Smooth muscle cell (in vitro differentiated cells): ENCODE data around the gene CSHL1. TPM values are rescaled to one million over a fixed set of nuclear protein-coding genes. Genes with fewer than 3 reads are reported as not detected.

Experiments
- DNase-seq: peaks from one replicate; lab custom pipeline; 2025; ENCODE audit not compliant: unreplicated experiment; lab: John Stamatoyannopoulos, UW
- H2AFZ ChIP-seq: fragments of 200-600 bp; sonication (generic); 2 replicates; pipeline ENCODE4 v1.6.0; 2016; ENCODE audit warnings: antibody characterized with exemption, low read depth, mild to moderate bottlenecking
- H3F3A ChIP-seq: fragments of 200-600 bp; sonication (generic); 2 replicates; pipeline ENCODE4 v1.6.0; 2017; ENCODE audit warnings: antibody characterized with exemption, low read depth
- H3K27ac ChIP-seq: fragments of 200-600 bp; sonication (generic); 2 replicates; pipeline ENCODE4 v1.5.1; 2016; ENCODE audit warnings: low read depth, mild to moderate bottlenecking
- H3K27me3 ChIP-seq: fragments of 200-600 bp; sonication (generic); 2 replicates; pipeline ENCODE4 v1.6.1; 2016; ENCODE audit warnings: low read depth, mild to moderate bottlenecking
- H3K36me3 ChIP-seq: fragments of 200-600 bp; sonication (generic); 2 replicates; pipeline ENCODE4 v1.5.1; 2016; ENCODE audit warnings: low read depth
- H3K4me1 ChIP-seq: fragments of 200-600 bp; sonication (generic); 2 replicates; pipeline ENCODE4 v1.5.1; 2016; ENCODE audit warnings: low read depth
- H3K4me2 ChIP-seq: fragments of 200-600 bp; sonication (generic); 2 replicates; pipeline ENCODE4 v1.6.0; 2016; ENCODE audit warnings: mild to moderate bottlenecking
- H3K4me3 ChIP-seq: fragments of 200-600 bp; sonication (generic); 2 replicates; pipeline ENCODE4 v1.5.1; 2016; ENCODE audit warnings: mild to moderate bottlenecking
- H3K79me2 ChIP-seq: fragments of 200-600 bp; sonication (generic); 2 replicates; pipeline ENCODE4 v1.6.0; 2016; ENCODE audit warnings: low read depth, mild to moderate bottlenecking
- H3K9ac ChIP-seq: fragments of 200-600 bp; sonication (generic); 2 replicates; pipeline ENCODE4 v1.6.0; 2016; ENCODE audit warnings: low read depth
- H3K9me3 ChIP-seq: fragments of 200-600 bp; sonication (generic); replicated peaks from 2 replicates; pipeline ENCODE4 v1.5.1; 2016; ENCODE audit warnings: low read depth
- H4K20me1 ChIP-seq: fragments of 200-600 bp; sonication (generic); 2 replicates; pipeline ENCODE4 v1.6.0; 2016; ENCODE audit warnings: low read depth
- WGBS: methylation state at CpG from one replicate; pipeline ENCODE4 v1.1.7; 2016; ENCODE audit warnings: low lambda C conversion rate; 5-methylcytosine and 5-hydroxymethylcytosine counted together
- polyA plus RNA-seq: library from polyadenylated mRNA; unstranded; fragments of >200 nt; fragmentation: Nextera tagmentation; extraction: Ambion mirVana; gene quantifications from 2 replicates; pipeline ENCODE4 v1.2.1, GENCODE V29; 2016
- total RNA-seq: library from RNA; depleted of rRNA; stranded (reverse); fragments of >200 nt; gene quantifications from 2 replicates; pipeline ENCODE4 v1.2.3, GENCODE V29; 2014
- TF ChIP-seq, protein P1 (sequence below): fragments of 200-600 bp; sonication (generic); IDR thresholded peaks from 2 replicates; pipeline ENCODE4 v1.5.1; 2017; ENCODE audit warnings: borderline replicate concordance, mild to moderate bottlenecking, antibody characterized with exemption; ENCODE audit not compliant: insufficient read depth, poor library complexity, severe bottlenecking

CSHL1 gene
- total and polyA plus RNA-seq, 2 experiments from 2014 or later = not detected

DNA sequence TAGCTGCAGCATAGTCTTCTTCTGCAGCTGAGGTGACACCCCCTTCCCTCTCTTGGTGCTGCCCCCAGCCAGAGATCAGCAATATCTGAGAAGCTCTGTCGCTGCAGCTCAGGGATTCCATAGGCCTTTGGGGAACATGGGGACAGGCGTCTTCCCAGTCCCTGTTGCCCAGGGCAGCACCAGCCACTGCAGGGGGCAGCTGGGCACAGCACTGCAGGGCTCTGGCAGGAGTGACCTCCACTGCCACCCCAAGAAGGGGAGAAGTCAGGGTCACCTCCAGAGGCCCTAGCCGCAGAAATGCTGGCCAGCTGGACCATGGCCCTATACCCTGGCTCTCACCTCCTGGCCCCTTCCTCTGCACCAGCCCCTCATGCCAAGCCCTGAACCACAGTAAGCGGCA, 44.7 kb upstream of the CSHL1 start:
- H3K27me3 ChIP-seq = no peaks in the 10 kb centered on the region
- no peak for DNase-seq
- H3K9ac ChIP-seq = no peak overlapping the region
- H3K79me2 ChIP-seq = no peaks in the 10 kb centered on the region
- no peak overlapping the region for H3K4me3 ChIP-seq
- no peak overlapping the region for H3K4me2 ChIP-seq
- WGBS = 87% methylated on average over 4 of the region's 4 CpGs
- H3K9me3 ChIP-seq = no peaks in the 10 kb centered on the region
- H3K27ac ChIP-seq = no peak overlapping the region
- no peaks in the 10 kb centered on the region for H3K4me1 ChIP-seq
- H2AFZ ChIP-seq = no peak overlapping the region
- H3K36me3 ChIP-seq = no peaks in the 10 kb centered on the region
- H3F3A ChIP-seq = no peaks in the 10 kb centered on the region
- H4K20me1 ChIP-seq = no peaks in the 10 kb centered on the region
- TF ChIP-seq, protein P1, sequence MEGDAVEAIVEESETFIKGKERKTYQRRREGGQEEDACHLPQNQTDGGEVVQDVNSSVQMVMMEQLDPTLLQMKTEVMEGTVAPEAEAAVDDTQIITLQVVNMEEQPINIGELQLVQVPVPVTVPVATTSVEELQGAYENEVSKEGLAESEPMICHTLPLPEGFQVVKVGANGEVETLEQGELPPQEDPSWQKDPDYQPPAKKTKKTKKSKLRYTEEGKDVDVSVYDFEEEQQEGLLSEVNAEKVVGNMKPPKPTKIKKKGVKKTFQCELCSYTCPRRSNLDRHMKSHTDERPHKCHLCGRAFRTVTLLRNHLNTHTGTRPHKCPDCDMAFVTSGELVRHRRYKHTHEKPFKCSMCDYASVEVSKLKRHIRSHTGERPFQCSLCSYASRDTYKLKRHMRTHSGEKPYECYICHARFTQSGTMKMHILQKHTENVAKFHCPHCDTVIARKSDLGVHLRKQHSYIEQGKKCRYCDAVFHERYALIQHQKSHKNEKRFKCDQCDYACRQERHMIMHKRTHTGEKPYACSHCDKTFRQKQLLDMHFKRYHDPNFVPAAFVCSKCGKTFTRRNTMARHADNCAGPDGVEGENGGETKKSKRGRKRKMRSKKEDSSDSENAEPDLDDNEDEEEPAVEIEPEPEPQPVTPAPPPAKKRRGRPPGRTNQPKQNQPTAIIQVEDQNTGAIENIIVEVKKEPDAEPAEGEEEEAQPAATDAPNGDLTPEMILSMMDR = no peak

DNA sequence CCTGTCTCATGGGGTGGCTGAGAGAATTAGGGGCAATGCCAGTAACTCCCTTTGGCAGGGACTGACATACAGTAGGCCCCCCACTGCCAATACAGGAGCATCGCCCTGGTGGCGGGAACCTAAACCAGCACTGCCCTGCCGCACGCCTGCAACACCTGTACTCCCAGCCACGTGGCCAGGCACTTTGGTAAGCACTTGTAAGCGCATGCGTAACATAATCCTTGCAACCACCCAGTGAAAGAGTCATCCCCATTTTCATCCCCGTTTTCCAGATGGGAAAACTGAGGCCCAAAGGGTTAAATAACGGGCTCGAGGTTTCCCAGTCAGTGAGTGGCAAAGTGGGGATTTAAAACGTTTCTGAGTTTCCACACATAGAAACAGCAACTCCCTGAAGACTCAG, 44.2 kb upstream of the CSHL1 start:
- Histone ChIP-seq H3K4me1 (no peaks in the 10 kb centered on the region), H3K4me3 (no peak overlapping the region), H3K9me3 (no peaks in the 10 kb centered on the region), H2AFZ (no peak overlapping the region), H3K27ac (no peak overlapping the region), H3K4me2 (no peak overlapping the region), H3K36me3 (no peaks in the 10 kb centered on the region), H3K27me3 (no peaks in the 10 kb centered on the region), H3K79me2 (no peaks in the 10 kb centered on the region), H3F3A (no peaks in the 10 kb centered on the region), H3K9ac (no peak overlapping the region), H4K20me1 (no peaks in the 10 kb centered on the region)
- 86% methylated on average over 11 of the region's 11 CpGs for WGBS
- TF ChIP-seq, protein P1 = no peak
- no peak for DNase-seq

DNA sequence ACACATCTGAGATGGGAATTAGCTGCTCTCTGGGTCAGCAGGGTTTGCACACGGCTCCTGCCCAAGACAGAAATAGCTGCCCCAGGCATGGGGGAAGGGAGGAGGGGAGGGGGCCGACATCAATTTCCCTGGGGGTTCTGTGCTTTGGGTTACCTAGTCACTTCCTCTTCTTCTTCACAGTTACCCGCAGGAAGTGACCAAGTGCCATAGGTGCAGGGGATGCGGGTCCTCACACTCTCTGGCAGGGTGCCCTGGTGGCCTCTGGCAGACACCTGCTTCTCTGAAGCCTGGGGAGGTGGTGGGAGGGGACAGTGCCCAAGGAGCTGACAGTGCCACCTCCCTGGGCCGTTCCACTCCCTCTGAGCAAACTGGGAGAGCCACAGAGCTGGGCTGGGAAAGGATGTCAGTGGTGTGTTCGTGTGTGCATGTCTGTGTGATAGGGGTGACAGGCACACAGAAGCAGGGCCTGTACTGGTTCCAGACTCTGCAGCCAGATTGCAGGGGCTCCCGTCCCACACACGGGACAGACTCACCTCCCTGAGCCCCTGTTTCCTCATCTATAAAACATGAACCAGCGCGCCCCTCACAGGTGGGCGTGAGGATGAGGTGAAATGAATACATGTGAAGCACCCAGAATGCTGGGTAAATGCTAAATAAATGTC, 43.5 kb upstream of the CSHL1 start:
- DNase-seq = no peak
- Histone ChIP-seq H3K27ac (no peak overlapping the region), H2AFZ (no peak overlapping the region), H3K36me3 (no peaks in the 10 kb centered on the region), H3K4me1 (no peaks in the 10 kb centered on the region), H3K9me3 (no peaks in the 10 kb centered on the region), H3K9ac (no peak overlapping the region), H3K4me2 (no peak overlapping the region), H4K20me1 (no peaks in the 10 kb centered on the region), H3K27me3 (no peaks in the 10 kb centered on the region), H3K79me2 (no peaks in the 10 kb centered on the region), H3F3A (no peaks in the 10 kb centered on the region), H3K4me3 (no peak overlapping the region)
- 80% methylated on average over 11 of the region's 11 CpGs for WGBS
- TF ChIP-seq, protein P1 = no peak
